CD14-positive monocyte (primary cell): ENCODE results near the gene GPC6. TPM values are rescaled to one million over a fixed set of nuclear protein-coding genes. Genes with fewer than 3 reads are reported as not detected.

Experiments
- DNase-seq, 3 donors: peaks; one replicate each; pipeline ENCODE4 v3.0.0-alpha.2; 2011 to 2022
- H2AFZ ChIP-seq: 2 replicates; pipeline ENCODE4 v1.6.0; 2012; ENCODE audit warnings: mild to moderate bottlenecking, low read depth, low read length, inconsistent platforms; ENCODE audit not compliant: insufficient read depth, poor library complexity, severe bottlenecking
- H3K27ac ChIP-seq, 2 donors: 1 replicate in 1 of 2; 2 replicates in 1 of 2; pipeline ENCODE4 v1.5.1; 2012 to 2013; ENCODE audit warnings: low read length in 2 of 2, control low read depth in 1 of 2, inconsistent platforms in 1 of 2, low read depth in 1 of 2, mild to moderate bottlenecking in 1 of 2
- H3K27me3 ChIP-seq, 2 donors: one replicate each; pipeline versions ENCODE4 v1.6.0 to v1.6.1; 2011 to 2013; ENCODE audit warnings: low read length in 2 of 2; ENCODE audit not compliant: control insufficient read depth in 2 of 2, insufficient read depth in 2 of 2
- H3K36me3 ChIP-seq, 2 donors: replicated peaks in 1 of 2; 1 replicate in 1 of 2; 2 replicates in 1 of 2; pipeline versions ENCODE4 v1.5.1 to v1.6.1; 2012 to 2013; ENCODE audit warnings: low read length in 2 of 2, control low read depth in 1 of 2, inconsistent platforms in 1 of 2, mild to moderate bottlenecking in 1 of 2; ENCODE audit not compliant: insufficient read depth in 2 of 2, control insufficient read depth in 1 of 2
- H3K4me1 ChIP-seq, 2 donors: 1 replicate in 1 of 2; 2 replicates in 1 of 2; pipeline versions ENCODE4 v1.5.1 to v1.6.1; 2012 to 2013; ENCODE audit warnings: low read length in 2 of 2, control low read depth in 1 of 2, inconsistent platforms in 1 of 2, mild to moderate bottlenecking in 1 of 2, moderate library complexity in 1 of 2; ENCODE audit not compliant: insufficient read depth in 2 of 2, control insufficient read depth in 1 of 2
- H3K4me2 ChIP-seq: replicated peaks from 2 replicates; pipeline ENCODE3; 2012; ENCODE audit warnings: low read length, moderate library complexity, mild to moderate bottlenecking; ENCODE audit not compliant: poor library complexity, severe bottlenecking; ENCODE audit errors: extremely low read depth
- H3K4me3 ChIP-seq, 3 experiments: fragments of 200-600 bp in 1 of 3; sonication (generic) in 1 of 3; replicated peaks in 1 of 3; 1 replicate in 2 of 3; 2 replicates in 1 of 3; pipeline ENCODE4 v1.5.1; 2011 to 2013; ENCODE audit warnings: low read length in 3 of 3, mild to moderate bottlenecking in 3 of 3, control low read depth in 2 of 3, low read depth in 2 of 3, inconsistent platforms in 1 of 3, moderate library complexity in 1 of 3
- H3K79me2 ChIP-seq: 2 replicates; pipeline ENCODE4 v1.6.0; 2012; ENCODE audit warnings: mild to moderate bottlenecking, control low read depth, inconsistent platforms, low read length, moderate library complexity; ENCODE audit not compliant: insufficient read depth
- H3K9ac ChIP-seq: 2 replicates; pipeline ENCODE4 v1.6.0; 2017; ENCODE audit warnings: low read length, mild to moderate bottlenecking; ENCODE audit not compliant: insufficient read depth, poor library complexity, severe bottlenecking
- H3K9me3 ChIP-seq, 2 donors: replicated peaks in 1 of 2; 1 replicate in 1 of 2; 2 replicates in 1 of 2; pipeline versions ENCODE4 v1.5.1 to v1.6.1; 2012 to 2013; ENCODE audit warnings: low read length in 2 of 2, control low read depth in 1 of 2; ENCODE audit not compliant: control insufficient read depth in 1 of 2, insufficient read depth in 1 of 2
- H4K20me1 ChIP-seq: 2 replicates; pipeline ENCODE4 v1.6.0; 2012; ENCODE audit warnings: mild to moderate bottlenecking, low read length, control low read depth, moderate library complexity; ENCODE audit not compliant: insufficient read depth
- H3K27ac Mint-ChIP-seq, 7 donors: one replicate each; pipeline ENCODE4 v1.8.0; 2020; ENCODE audit warnings: mild to moderate bottlenecking in 7 of 7, mixed read lengths in 7 of 7, moderate library complexity in 6 of 7, inconsistent platforms in 2 of 7
- H3K27me3 Mint-ChIP-seq, 3 donors: one replicate each; pipeline ENCODE4 v1.8.0; 2021 to 2022; ENCODE audit warnings: low read depth in 3 of 3, mild to moderate bottlenecking in 3 of 3, mixed read lengths in 3 of 3, moderate library complexity in 3 of 3, inconsistent platforms in 1 of 3
- H3K36me3 Mint-ChIP-seq, 2 donors: one replicate each; pipeline ENCODE4 v1.8.0; 2020; ENCODE audit warnings: mixed read lengths in 2 of 2, inconsistent platforms in 1 of 2, mild to moderate bottlenecking in 1 of 2
- H3K4me1 Mint-ChIP-seq: one replicate; pipeline ENCODE4 v1.8.0; 2020; ENCODE audit warnings: mild to moderate bottlenecking, mixed read lengths
- H3K4me3 Mint-ChIP-seq, 2 donors: one replicate each; pipeline ENCODE4 v1.8.0; 2020; ENCODE audit warnings: mild to moderate bottlenecking in 2 of 2, mixed read lengths in 2 of 2, moderate library complexity in 1 of 2
- H3K9me3 Mint-ChIP-seq, 7 donors: one replicate each; pipeline ENCODE4 v1.8.0; 2020 to 2022; ENCODE audit warnings: mixed read lengths in 7 of 7, mild to moderate bottlenecking in 6 of 7, moderate library complexity in 6 of 7, inconsistent platforms in 2 of 7
- WGBS: methylation state at CpG from one replicate; pipeline ENCODE4 v1.1.5; 2013; ENCODE audit warnings: missing lambda C conversion rate; ENCODE audit not compliant: insufficient coverage; 5-methylcytosine and 5-hydroxymethylcytosine counted together
- intact Hi-C, 2 donors: fragments of 100-400 bp; cut with micrococcal nuclease; formaldehyde crosslinking; loops; one replicate each; pipeline versions ENCODE4 v1.15.0 to v1.15.1; 2023
- polyA plus RNA-seq, 3 donors: library from polyadenylated mRNA; depleted of rRNA in 1 of 3; unstranded in 2 of 3; stranded (reverse) in 1 of 3; fragments of 300-500 nt in 2 of 3; fragments of >200 nt in 1 of 3; fragmentation: Illumina TruSeq in 2 of 3; gene quantifications; 1 replicate in 2 of 3; 2 replicates in 1 of 3; pipeline ENCODE4 v1.2.3, GENCODE V29; 2012 to 2021
- TF ChIP-seq, protein P1 (sequence below): fragments of 200-600 bp; IDR thresholded peaks from one replicate; pipeline ENCODE4 v1.8.0; 2022; ENCODE audit warnings: antibody characterized with exemption, mild to moderate bottlenecking

The GPC6 gene
- polyA plus RNA-seq, 3 donors, result not detected

DNA sequence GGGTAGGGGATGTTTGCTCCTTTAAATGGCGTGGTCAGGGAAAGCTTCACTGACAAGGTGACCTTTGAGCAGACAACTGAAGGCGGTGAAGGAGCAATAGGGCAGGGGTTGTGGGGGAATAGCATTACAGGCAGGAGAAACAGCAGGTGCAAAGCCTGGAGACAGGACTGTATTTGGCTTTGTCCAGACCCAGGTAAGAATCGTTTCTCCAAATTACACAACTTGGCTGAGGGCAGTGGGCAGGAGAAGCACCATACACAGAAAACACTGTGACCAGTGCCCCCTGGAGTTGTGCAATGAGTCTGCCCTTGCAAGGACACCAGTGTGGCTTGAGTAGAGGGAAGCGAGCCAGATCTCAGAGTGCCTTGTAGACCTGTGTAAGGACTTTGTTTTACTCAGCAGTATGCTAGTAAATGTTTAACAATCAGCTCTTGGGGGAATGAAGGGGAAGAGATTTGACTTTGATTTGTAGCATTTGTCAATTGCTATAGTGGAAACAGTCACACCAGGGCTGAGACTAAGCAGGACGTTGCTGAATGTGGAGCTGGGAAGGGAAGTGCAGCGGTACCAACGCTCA is 892.8 kb downstream of the GPC6 start:
- TF ChIP-seq, protein P1, sequence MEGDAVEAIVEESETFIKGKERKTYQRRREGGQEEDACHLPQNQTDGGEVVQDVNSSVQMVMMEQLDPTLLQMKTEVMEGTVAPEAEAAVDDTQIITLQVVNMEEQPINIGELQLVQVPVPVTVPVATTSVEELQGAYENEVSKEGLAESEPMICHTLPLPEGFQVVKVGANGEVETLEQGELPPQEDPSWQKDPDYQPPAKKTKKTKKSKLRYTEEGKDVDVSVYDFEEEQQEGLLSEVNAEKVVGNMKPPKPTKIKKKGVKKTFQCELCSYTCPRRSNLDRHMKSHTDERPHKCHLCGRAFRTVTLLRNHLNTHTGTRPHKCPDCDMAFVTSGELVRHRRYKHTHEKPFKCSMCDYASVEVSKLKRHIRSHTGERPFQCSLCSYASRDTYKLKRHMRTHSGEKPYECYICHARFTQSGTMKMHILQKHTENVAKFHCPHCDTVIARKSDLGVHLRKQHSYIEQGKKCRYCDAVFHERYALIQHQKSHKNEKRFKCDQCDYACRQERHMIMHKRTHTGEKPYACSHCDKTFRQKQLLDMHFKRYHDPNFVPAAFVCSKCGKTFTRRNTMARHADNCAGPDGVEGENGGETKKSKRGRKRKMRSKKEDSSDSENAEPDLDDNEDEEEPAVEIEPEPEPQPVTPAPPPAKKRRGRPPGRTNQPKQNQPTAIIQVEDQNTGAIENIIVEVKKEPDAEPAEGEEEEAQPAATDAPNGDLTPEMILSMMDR, result no peak
- H3K4me2 ChIP-seq, result no peak overlapping the region
- H3K79me2 ChIP-seq, result no peaks in the 10 kb centered on the region
- no peaks in the 10 kb centered on the region for H3K27me3 ChIP-seq
- H3K9ac ChIP-seq, result no peak overlapping the region
- no peaks in the 10 kb centered on the region for H3K36me3 ChIP-seq
- intact Hi-C loops, result no loop called here
- no peaks in the 10 kb centered on the region for H4K20me1 ChIP-seq
- Mint-ChIP-seq H3K9me3 (peaks cover 0 to 1% (median 0%) of the 10 kb centered on the region in 7 donors), H3K27ac (no peak overlapping the region), H3K36me3 (no peaks in the 10 kb centered on the region), H3K4me3 (no peak overlapping the region), H3K27me3 (peaks cover 0 to 2% (median 0%) of the 10 kb centered on the region in 3 donors), H3K4me1 (no peaks in the 10 kb centered on the region)
- H2AFZ ChIP-seq, result no peak overlapping the region
- H3K9me3 ChIP-seq, result no peaks in the 10 kb centered on the region
- H3K4me3 ChIP-seq, result no peak overlapping the region
- DNase-seq, result no peak
- no peak overlapping the region for H3K27ac ChIP-seq
- H3K4me1 ChIP-seq, result no peaks in the 10 kb centered on the region
- WGBS, result 91% methylated on average over 4 of the region's 7 CpGs

DNA sequence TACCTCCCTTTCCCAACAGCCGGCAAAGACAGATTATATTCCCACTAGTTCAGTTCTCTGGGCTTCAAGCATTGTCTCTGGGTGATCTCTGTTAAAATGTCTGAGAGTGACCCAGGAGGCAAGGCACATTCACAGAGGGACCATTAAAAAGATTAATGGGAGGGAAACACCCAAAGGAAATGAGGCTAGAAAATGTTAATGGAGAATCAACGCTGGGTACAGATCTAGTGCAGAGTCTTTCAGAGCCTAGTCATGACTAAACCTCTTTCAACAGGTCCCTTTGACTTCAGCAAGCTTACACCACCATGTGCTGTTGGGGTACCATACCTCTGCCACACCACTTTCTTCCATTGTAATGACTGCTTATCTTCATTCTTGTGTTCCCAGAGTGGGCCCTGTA is 894.3 kb downstream of the GPC6 start:
- Histone ChIP-seq H3K9ac (no peak overlapping the region), H3K4me2 (no peak overlapping the region), H3K4me3 (no peak overlapping the region), H3K79me2 (no peaks in the 10 kb centered on the region), H4K20me1 (no peaks in the 10 kb centered on the region), H2AFZ (no peak overlapping the region), H3K27ac (no peak overlapping the region), H3K27me3 (no peaks in the 10 kb centered on the region), H3K36me3 (no peaks in the 10 kb centered on the region), H3K4me1 (no peaks in the 10 kb centered on the region), H3K9me3 (no peaks in the 10 kb centered on the region)
- H3K9me3 Mint-ChIP-seq, result peaks cover 0 to 1% (median 0%) of the 10 kb centered on the region in 7 donors
- H3K27me3 Mint-ChIP-seq, result peaks cover 0 to 2% (median 0%) of the 10 kb centered on the region in 3 donors
- no peaks in the 10 kb centered on the region for H3K4me1 Mint-ChIP-seq
- no peak for DNase-seq
- H3K36me3 Mint-ChIP-seq, result no peaks in the 10 kb centered on the region
- H3K4me3 Mint-ChIP-seq, result no peak overlapping the region
- intact Hi-C loops, result no loop called here
- no peak overlapping the region for H3K27ac Mint-ChIP-seq
- WGBS, result no CpG with 5 or more reads among the region's 2 CpGs
- TF ChIP-seq, protein P1, result no peak
